ENCODE results near the gene MAZ. TPM values are rescaled to one million over a fixed set of nuclear protein-coding genes. Genes with fewer than 3 reads are reported as not detected.

The MAZ gene
- total and polyA plus RNA-seq, 2 of the 8 experiments (the other 6 are each of a cell fraction or from before 2014, with no cell fraction given), result 219 to 380 TPM

DNA sequence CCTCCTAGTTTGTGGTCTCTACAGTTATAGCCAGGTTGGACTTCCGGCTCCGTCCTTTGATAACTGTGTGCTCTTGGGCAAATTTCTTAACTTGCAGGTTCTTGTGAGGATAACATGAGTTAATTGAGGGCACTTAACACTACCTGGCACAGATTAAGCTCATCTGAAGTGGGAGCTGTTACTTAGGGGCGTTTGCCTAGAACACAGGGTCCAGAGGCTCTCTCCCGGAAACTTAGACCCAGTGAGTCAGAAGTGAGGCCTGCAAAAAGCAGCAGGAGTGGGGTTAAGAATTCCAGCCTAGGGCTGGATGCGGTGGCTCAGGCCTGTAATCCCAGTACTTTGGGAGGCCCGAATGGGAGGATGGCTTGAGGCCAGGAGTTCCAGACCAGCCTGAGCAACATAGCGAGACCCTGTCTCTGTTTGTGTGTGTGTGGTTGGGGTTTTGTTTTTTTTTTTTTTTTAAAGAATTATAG lies 15.3 kb downstream of the MAZ start:
- no peak overlapping the region for H3K4me3 ChIP-seq (ENCODE audit: extremely low read depth in 1 of 4, insufficient read depth in 2 of 4, low read depth in 3 of 4, low read length in 4 of 4)
- no peak overlapping the region for H4K91ac ChIP-seq (replicated peaks; ENCODE audit: insufficient read length, low read length)
- H3K23ac ChIP-seq (ENCODE audit: insufficient read length), result no peak overlapping the region
- ChIA-PET CTCF (ENCODE audit: partially characterized antibody) (interaction anchor here (1.0 to 17.5 kb wide), 4 partner anchors 31 to 234 kb away, joined by 3 to 212 read pairs (median 3); no protein-coding TSS in a partner anchor), POLR2A (ENCODE audit: partially characterized antibody) (interaction anchor here (1.0 to 16.6 kb wide), 9 partner anchors 11 to 211 kb away, joined by 3 to 167 read pairs (median 5); no protein-coding TSS in a partner anchor)
- no peak overlapping the region; a peak in 1 of 7 replicates for H3K9ac ChIP-seq (replicated peaks in 1 of 4; ENCODE audit: extremely low read depth in 1 of 4, low read depth in 3 of 4, low read length in 3 of 4)
- H4K5ac ChIP-seq (ENCODE audit: insufficient read length, low read depth, low read length), result no peak overlapping the region
- no peak overlapping the region for H3K56ac ChIP-seq (replicated peaks; ENCODE audit: insufficient read length, low read depth, low read length)
- TF ChIP-seq POLR2A (IDR thresholded peaks at IDR 0.05; ENCODE audit: control extremely low read depth in 1 of 2, low read depth in 2 of 2, low read length in 2 of 2) (peak in 1 of 2 experiments; percentile 14; a peak in 1 of 3 replicates), ZNF274 (IDR thresholded peaks at IDR 0.05; ENCODE audit: borderline replicate concordance, extremely low read depth, low read length) (no peak), SP4 (IDR thresholded peaks at IDR 0.05; ENCODE audit: low read length) (no peak)
- no peak overlapping the region for H2BK5ac ChIP-seq (ENCODE audit: low read depth, low read length)
- H3K23me2 ChIP-seq (ENCODE audit: low read depth, low read length), result peaks cover 4% of the 10 kb centered on the region
- 85% methylated on average over 7 of the region's 7 CpGs; no CpG with 5 or more reads in 1 of the 2 experiments for WGBS, 2 experiments (ENCODE audit: extremely low coverage in 1 of 2, insufficient coverage in 1 of 2, insufficient read length in 1 of 2, insufficient replicate concordance in 2 of 2, low coverage in 1 of 2, low lambda C conversion rate in 2 of 2, missing lambda C conversion rate in 1 of 2)
- H3K4me1 ChIP-seq (replicated peaks in 1 of 4; ENCODE audit: control insufficient read depth in 3 of 4, insufficient read depth in 4 of 4, low read length in 3 of 4), result peaks cover 0 to 9% (median 5%) of the 10 kb centered on the region in 4 experiments; a peak in 5 of 7 replicates
- H3K79me1 ChIP-seq (ENCODE audit: low read depth, low read length), result peaks cover 5% of the 10 kb centered on the region; the same call in 1 of the 2 replicates
- H2BK120ac ChIP-seq (replicated peaks; ENCODE audit: low read depth, low read length), result no peak overlapping the region
- no peak overlapping the region for H3K18ac ChIP-seq (ENCODE audit: extremely low read depth, low read length)
- H2BK15ac ChIP-seq (ENCODE audit: low read length), result no peak overlapping the region
- no peak overlapping the region for H3K27ac ChIP-seq (ENCODE audit: low read depth, low read length)
- H3K4me2 ChIP-seq (ENCODE audit: insufficient read depth in 1 of 2, low read depth in 2 of 2, low read length in 2 of 2), result no peak overlapping the region
- H2AK5ac ChIP-seq (ENCODE audit: low read depth, low read length), result no peak overlapping the region
- peaks cover 0 to 18% of the 10 kb centered on the region in 2 experiments; a peak in 1 of 4 replicates for H3K79me2 ChIP-seq (ENCODE audit: control insufficient read depth in 1 of 2, insufficient read depth in 2 of 2, low read length in 2 of 2)
- no peak overlapping the region for H2AFZ ChIP-seq (ENCODE audit: low read length)
- peaks cover 2 to 4% of the 10 kb centered on the region in 2 experiments for H4K20me1 ChIP-seq (replicated peaks in 1 of 2; ENCODE audit: control insufficient read depth in 1 of 2, insufficient read depth in 2 of 2, low read length in 2 of 2)
- no peaks in the 10 kb centered on the region for H3K9me3 ChIP-seq (ENCODE audit: insufficient read depth in 2 of 2, low read depth in 1 of 2, low read length in 1 of 2)
- DNase-seq (ENCODE audit: low read depth in 1 of 2, low spot score in 2 of 2), result no peak
- no peak overlapping the region for H3K14ac ChIP-seq (ENCODE audit: insufficient read length)
- no peak overlapping the region for H2BK12ac ChIP-seq (ENCODE audit: low read depth, low read length)
- H3K36me3 ChIP-seq (ENCODE audit: control insufficient read depth in 2 of 4, insufficient read depth in 4 of 4, low read length in 3 of 4), result peaks cover 12 to 23% (median 18%) of the 10 kb centered on the region in 4 experiments
- no peak for FAIRE-seq
- H4K8ac ChIP-seq (ENCODE audit: extremely low read depth, insufficient read depth, low read length), result no peak overlapping the region
- H3K27me3 ChIP-seq (replicated peaks in 1 of 4; ENCODE audit: control insufficient read depth in 3 of 4, extremely low read depth in 1 of 4, insufficient read depth in 3 of 4, low read length in 3 of 4), result no peaks in the 10 kb centered on the region
- H2BK20ac ChIP-seq (ENCODE audit: low read length), result no peak overlapping the region
- H3K4ac ChIP-seq (replicated peaks; ENCODE audit: insufficient read length, low read depth, low read length), result no peak overlapping the region

All from H1 (cell line).